VCaP (cell line): ENCODE results near the gene ZHX3.

Experiments
- H3K27ac ChIP-seq: fragments of 450-650 bp; 2 replicates; pipeline ENCODE4 v1.5.1; 2017
- CTCF ChIP-seq: fragments of 450-650 bp; conservative IDR thresholded peaks from 2 replicates; pipeline ENCODE4 v1.5.1; 2017; ENCODE audit warnings: mild to moderate bottlenecking, moderate library complexity

Gene ZHX3

GRCh38 chr20:41155261-41155660, 162.3 kb downstream of the ZHX3 start:
- no peak overlapping the region for H3K27ac ChIP-seq
- TF ChIP-seq CTCF: no peak

GRCh38 chr20:41154436-41155176, 162.9 kb downstream of the ZHX3 start:
- no peak for TF ChIP-seq CTCF
- H3K27ac ChIP-seq: no peak overlapping the region

- no peak overlapping the region for H3K27ac ChIP-seq
- TF ChIP-seq CTCF: no peak
Measured at GRCh38 chr20:41152108-41152757, 165.3 kb downstream of the ZHX3 start.

- no peak for TF ChIP-seq CTCF
- H3K27ac ChIP-seq: no peak overlapping the region
Measured at GRCh38 chr20:41151134-41151869, 166.2 kb downstream of the ZHX3 start.

GRCh38 chr20:41150664-41151063, 166.9 kb downstream of the ZHX3 start:
- no peak for TF ChIP-seq CTCF
- no peak overlapping the region for H3K27ac ChIP-seq

- no peak for TF ChIP-seq CTCF
- no peak overlapping the region for H3K27ac ChIP-seq
Measured at GRCh38 chr20:41148942-41149341, 168.6 kb downstream of the ZHX3 start.

- no peak overlapping the region for H3K27ac ChIP-seq
- TF ChIP-seq CTCF: no peak
Measured at GRCh38 chr20:41147767-41148191, 169.8 kb downstream of the ZHX3 start.
